HUDEP-2 (cell line): Measurements from ENCODE around the gene NLRP4.
"Not testable (repeated sequence)": the region's sequence is repeated elsewhere in the genome, so short reads cannot be mapped to it uniquely, and the experiment has no call there.

Experiments
- DNase-seq, 76 experiments: peaks; one replicate each; lab custom pipeline; 2025; ENCODE audit not compliant: unreplicated experiment in 76 of 76; lab: John Stamatoyannopoulos, UW

Gene NLRP4

GRCh38 chr19:55882626-55883025 lies 46.3 kb downstream of the NLRP4 start:
- DNase-seq = no peak

- no peak for DNase-seq
Measured at GRCh38 chr19:55898911-55899310, 62.6 kb downstream of the NLRP4 start.

- no peak for DNase-seq
Measured at GRCh38 chr19:55901369-55902079, 65.2 kb downstream of the NLRP4 start.

GRCh38 chr19:55902080-55902751 lies 65.9 kb downstream of the NLRP4 start:
- DNase-seq = no peak

- no peak for DNase-seq
Measured at GRCh38 chr19:55907286-55907685, 70.9 kb downstream of the NLRP4 start.

- no peak for DNase-seq
Measured at GRCh38 chr19:55907746-55908145, 71.4 kb downstream of the NLRP4 start.

GRCh38 chr19:55909801-55910200 lies 73.5 kb downstream of the NLRP4 start:
- no peak for DNase-seq

- DNase-seq = no peak
Measured at GRCh38 chr19:55912916-55913315, 76.6 kb downstream of the NLRP4 start.

- DNase-seq = peak in 18 of 76 experiments; percentile 4 to 41 (median 17)
Measured at GRCh38 chr19:55913643-55914268, 77.4 kb downstream of the NLRP4 start.

GRCh38 chr19:55923556-55923955 lies 87.2 kb downstream of the NLRP4 start:
- no peak for DNase-seq

- no peak for DNase-seq
Measured at GRCh38 chr19:55927991-55928390, 91.7 kb downstream of the NLRP4 start.

GRCh38 chr19:55929258-55929657 lies 92.9 kb downstream of the NLRP4 start:
- DNase-seq = not testable (repeated sequence)

- no peak for DNase-seq
Measured at GRCh38 chr19:55930996-55931515, 94.7 kb downstream of the NLRP4 start.
